Caco-2 (cell line): ENCODE results near the gene ZSCAN20. TPM values are rescaled to one million over a fixed set of nuclear protein-coding genes. Genes with fewer than 3 reads are reported as not detected.

Experiments
- BruUV-seq: library from RNA; stranded (reverse); fragments of 400-500 nt; replicated peaks from 2 replicates; lab custom pipeline; 2021; lab: Mats Ljungman, UMichigan
- CTCF ChIA-PET: fragments of 300-600 bp; sonication (Branson Sonifier 250); formaldehyde crosslinking; loops from one replicate; lab custom pipeline; 2022; ENCODE audit warnings: antibody characterized with exemption; lab: Charles Lee
- POLR2A ChIA-PET: fragments of 300-600 bp; sonication (Branson Sonifier 250); formaldehyde crosslinking; loops from one replicate; lab custom pipeline; 2022; ENCODE audit warnings: antibody characterized with exemption; lab: Charles Lee
- DNase-seq, 2 experiments: peaks; one replicate each; pipeline versions ENCODE4 v3.0.0 to v3.0.0-alpha.2; 2020 to 2022
- H3K27me3 ChIP-seq: replicated peaks from 2 replicates; pipeline ENCODE4 v1.6.0; 2011; ENCODE audit warnings: low read length; ENCODE audit not compliant: control insufficient read depth, insufficient read depth
- H3K36me3 ChIP-seq: 2 replicates; pipeline ENCODE4 v1.5.1; 2011; ENCODE audit warnings: low read length; ENCODE audit not compliant: control insufficient read depth, insufficient read depth
- H3K4me1 ChIP-seq: fragments of 250-450 bp; sonication (Bioruptor Pico); 2 replicates; pipeline ENCODE4 v1.5.1; 2020; ENCODE audit warnings: mild to moderate bottlenecking
- H3K4me3 ChIP-seq: 2 replicates; pipeline ENCODE4 v1.5.1; 2011; ENCODE audit warnings: low read depth, mild to moderate bottlenecking, control low read depth, low read length
- H3K9me3 ChIP-seq: fragments of 250-450 bp; sonication (Bioruptor Pico); 2 replicates; pipeline ENCODE4 v1.5.1; 2020; ENCODE audit warnings: mild to moderate bottlenecking, moderate library complexity
- H3K27ac Mint-ChIP-seq: one replicate; pipeline ENCODE4 v1.8.0; 2022; ENCODE audit warnings: mixed read lengths; ENCODE audit not compliant: unreplicated experiment
- H3K27me3 Mint-ChIP-seq: one replicate; pipeline ENCODE4 v1.8.0; 2022; ENCODE audit warnings: mixed read lengths; ENCODE audit not compliant: insufficient read depth, unreplicated experiment
- H3K36me3 Mint-ChIP-seq: one replicate; pipeline ENCODE4 v1.8.0; 2022; ENCODE audit warnings: mild to moderate bottlenecking, mixed read lengths; ENCODE audit not compliant: insufficient read depth, unreplicated experiment
- H3K4me1 Mint-ChIP-seq: one replicate; pipeline ENCODE4 v1.8.0; 2022; ENCODE audit warnings: low read depth, mixed read lengths; ENCODE audit not compliant: unreplicated experiment
- H3K4me3 Mint-ChIP-seq: one replicate; pipeline ENCODE4 v1.8.0; 2022; ENCODE audit warnings: mild to moderate bottlenecking, moderate library complexity, mixed read lengths; ENCODE audit not compliant: unreplicated experiment
- H3K9me3 Mint-ChIP-seq: one replicate; pipeline ENCODE4 v1.8.0; 2022; ENCODE audit warnings: mixed read lengths; ENCODE audit not compliant: unreplicated experiment
- intact Hi-C: fragments of 100-400 bp; cut with micrococcal nuclease; formaldehyde crosslinking; loops from one replicate; pipeline ENCODE4 v1.10.0; 2022; ENCODE audit not compliant: unreplicated experiment
- total RNA-seq: library from RNA; stranded (reverse); gene quantifications from 2 replicates; pipeline ENCODE4 v1.2.3, GENCODE V29; 2022
- TF ChIP-seq, protein P1 (sequence below), 2 experiments: fragments of 200-600 bp in 1 of 2; IDR thresholded peaks; 1 replicate in 1 of 2; 2 replicates in 1 of 2; pipeline versions ENCODE4 v1.5.1 to v1.8.0; 2011 to 2022; ENCODE audit warnings: antibody characterized with exemption in 1 of 2, control low read depth in 1 of 2, inconsistent platforms in 1 of 2, low read depth in 1 of 2, low read length in 1 of 2, mild to moderate bottlenecking in 1 of 2, moderate library complexity in 1 of 2; ENCODE audit not compliant: insufficient read depth in 1 of 2, severe bottlenecking in 1 of 2, unreplicated experiment in 1 of 2

Gene ZSCAN20
- total RNA-seq, 1 experiment from 2014 or later, result 3.0 TPM

DNA sequence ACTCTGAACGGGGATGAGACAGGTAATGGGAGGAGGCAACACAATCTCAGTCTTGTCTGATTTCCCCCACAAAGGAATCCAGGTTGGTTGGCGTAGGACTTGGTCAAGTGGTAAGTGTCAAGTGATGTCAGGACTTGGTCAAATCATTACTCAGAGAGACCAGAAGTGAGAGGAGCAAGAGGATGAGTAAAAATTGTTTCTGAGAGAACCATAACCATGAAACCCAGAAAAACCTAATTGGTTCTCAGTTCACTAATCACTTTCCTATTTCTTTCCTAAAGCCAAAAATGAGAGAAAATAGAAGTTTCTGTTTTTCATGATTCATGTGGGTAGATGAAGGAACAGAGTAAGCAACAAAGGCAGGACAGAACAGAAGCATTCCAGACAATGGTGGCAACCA lies 46.5 kb upstream of the ZSCAN20 start:
- no peaks in the 10 kb centered on the region for H3K27me3 Mint-ChIP-seq
- no peaks in the 10 kb centered on the region for H3K36me3 Mint-ChIP-seq
- no peaks in the 10 kb centered on the region for H3K36me3 ChIP-seq
- H3K4me3 ChIP-seq, result no peak overlapping the region
- ChIA-PET POLR2A (no interaction called here), CTCF (no interaction called here)
- no peaks in the 10 kb centered on the region for H3K4me1 Mint-ChIP-seq
- intact Hi-C loops, result no loop called here
- no peaks in the 10 kb centered on the region for H3K9me3 Mint-ChIP-seq
- H3K9me3 ChIP-seq, result no peaks in the 10 kb centered on the region
- H3K4me1 ChIP-seq, result peaks cover 6% of the 10 kb centered on the region; the same call in 1 of the 2 replicates
- no peak overlapping the region for H3K4me3 Mint-ChIP-seq
- no peak for DNase-seq
- H3K27ac Mint-ChIP-seq, result no peak overlapping the region
- no peaks in the 10 kb centered on the region for H3K27me3 ChIP-seq
- TF ChIP-seq, protein P1, sequence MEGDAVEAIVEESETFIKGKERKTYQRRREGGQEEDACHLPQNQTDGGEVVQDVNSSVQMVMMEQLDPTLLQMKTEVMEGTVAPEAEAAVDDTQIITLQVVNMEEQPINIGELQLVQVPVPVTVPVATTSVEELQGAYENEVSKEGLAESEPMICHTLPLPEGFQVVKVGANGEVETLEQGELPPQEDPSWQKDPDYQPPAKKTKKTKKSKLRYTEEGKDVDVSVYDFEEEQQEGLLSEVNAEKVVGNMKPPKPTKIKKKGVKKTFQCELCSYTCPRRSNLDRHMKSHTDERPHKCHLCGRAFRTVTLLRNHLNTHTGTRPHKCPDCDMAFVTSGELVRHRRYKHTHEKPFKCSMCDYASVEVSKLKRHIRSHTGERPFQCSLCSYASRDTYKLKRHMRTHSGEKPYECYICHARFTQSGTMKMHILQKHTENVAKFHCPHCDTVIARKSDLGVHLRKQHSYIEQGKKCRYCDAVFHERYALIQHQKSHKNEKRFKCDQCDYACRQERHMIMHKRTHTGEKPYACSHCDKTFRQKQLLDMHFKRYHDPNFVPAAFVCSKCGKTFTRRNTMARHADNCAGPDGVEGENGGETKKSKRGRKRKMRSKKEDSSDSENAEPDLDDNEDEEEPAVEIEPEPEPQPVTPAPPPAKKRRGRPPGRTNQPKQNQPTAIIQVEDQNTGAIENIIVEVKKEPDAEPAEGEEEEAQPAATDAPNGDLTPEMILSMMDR (IDR thresholded peaks at IDR 0.05; ENCODE audit: insufficient read depth in 1 of 2, low read depth in 1 of 2, low read length in 1 of 2, severe bottlenecking in 1 of 2, unreplicated experiment in 1 of 2), result no peak
- no TSS peak for BruUV-seq

DNA sequence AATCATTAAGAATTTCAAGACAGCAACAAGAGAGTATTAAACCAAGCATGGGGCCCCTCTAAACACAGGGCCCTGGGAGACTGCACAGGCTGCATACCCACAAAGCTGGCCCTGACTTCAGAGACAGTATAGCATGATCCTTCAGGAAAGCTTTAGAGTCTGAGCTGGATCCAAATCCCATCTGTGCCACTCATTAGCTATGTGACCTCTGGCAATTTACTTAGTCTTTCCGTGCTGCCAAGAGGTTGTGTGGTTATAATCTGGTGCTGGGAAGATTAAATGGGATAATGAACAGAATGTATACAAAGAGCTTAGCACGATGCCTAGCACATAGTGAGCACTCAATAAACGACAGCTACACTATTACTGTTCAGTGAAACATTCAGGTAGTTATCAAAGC lies 45.5 kb upstream of the ZSCAN20 start:
- Histone ChIP-seq H3K4me3 (no peak overlapping the region), H3K27me3 (no peaks in the 10 kb centered on the region), H3K9me3 (no peaks in the 10 kb centered on the region), H3K4me1 (peaks cover 6% of the 10 kb centered on the region; the same call in 1 of the 2 replicates), H3K36me3 (no peaks in the 10 kb centered on the region)
- POLR2A ChIA-PET, result no interaction called here
- Mint-ChIP-seq H3K4me1 (no peaks in the 10 kb centered on the region), H3K27ac (no peak overlapping the region), H3K9me3 (no peaks in the 10 kb centered on the region), H3K27me3 (no peaks in the 10 kb centered on the region), H3K4me3 (no peak overlapping the region), H3K36me3 (no peaks in the 10 kb centered on the region)
- CTCF ChIA-PET, result interaction anchor here (1.1 kb wide), 1 partner anchor 131 kb away, joined by 3 read pairs; no protein-coding TSS in a partner anchor
- BruUV-seq, result no TSS peak
- TF ChIP-seq, protein P1 (IDR thresholded peaks at IDR 0.05; ENCODE audit: insufficient read depth in 1 of 2, low read depth in 1 of 2, low read length in 1 of 2, severe bottlenecking in 1 of 2, unreplicated experiment in 1 of 2), result no peak
- intact Hi-C loops, result no loop called here
- no peak for DNase-seq

DNA sequence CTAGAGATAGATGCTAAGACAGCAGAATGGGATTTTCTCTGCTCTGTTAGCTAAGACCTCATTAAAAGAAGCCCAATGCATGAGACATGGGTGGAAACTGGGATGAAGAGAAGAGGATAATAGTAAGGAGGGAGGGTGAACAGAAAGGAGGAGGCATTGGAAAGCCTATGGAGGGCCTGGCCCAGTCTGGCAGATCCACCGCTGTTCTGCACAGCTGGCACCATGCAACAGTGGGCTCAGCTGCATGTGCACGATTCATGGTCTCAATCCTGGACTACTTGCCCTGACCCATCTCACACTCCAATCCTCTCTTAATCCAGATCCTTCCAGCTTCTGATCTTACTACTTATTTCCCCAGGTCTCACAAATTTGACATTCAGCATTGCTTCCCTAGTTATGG lies 43.8 kb upstream of the ZSCAN20 start:
- no peak for DNase-seq
- Mint-ChIP-seq H3K4me1 (no peaks in the 10 kb centered on the region), H3K27me3 (no peaks in the 10 kb centered on the region), H3K4me3 (no peak overlapping the region), H3K36me3 (no peaks in the 10 kb centered on the region), H3K9me3 (no peaks in the 10 kb centered on the region), H3K27ac (no peak overlapping the region)
- intact Hi-C loops, result no loop called here
- no peaks in the 10 kb centered on the region for H3K36me3 ChIP-seq
- BruUV-seq, result no TSS peak
- H3K4me1 ChIP-seq, result peaks cover 6% of the 10 kb centered on the region; the same call in 1 of the 2 replicates
- H3K4me3 ChIP-seq, result no peak overlapping the region
- TF ChIP-seq, protein P1 (IDR thresholded peaks at IDR 0.05; ENCODE audit: insufficient read depth in 1 of 2, low read depth in 1 of 2, low read length in 1 of 2, severe bottlenecking in 1 of 2, unreplicated experiment in 1 of 2), result no peak
- H3K27me3 ChIP-seq, result no peaks in the 10 kb centered on the region
- no peaks in the 10 kb centered on the region for H3K9me3 ChIP-seq
- CTCF ChIA-PET, result no interaction called here
- POLR2A ChIA-PET, result no interaction called here
